ENCODE results near the gene SKOR1.

- TF ChIP-seq CTCF (IDR thresholded peaks at IDR 0.05; ENCODE audit: borderline replicate concordance, extremely low read depth, low read length, poor library complexity, severe bottlenecking): no peak
- no peak for TF ChIP-seq EZH2 (IDR thresholded peaks at IDR 0.05; ENCODE audit: borderline replicate concordance, low read depth, low read length, severe bottlenecking)
Measured at GRCh38 chr15:67836955-67837354, 11.6 kb downstream of the SKOR1 start.
